ENCODE data around the gene ARMC6. TPM values are rescaled to one million over a fixed set of nuclear protein-coding genes. Genes with fewer than 3 reads are reported as not detected.

ARMC6 gene
- 10 to 100 TPM; 18.2 to 22.1 TPM for polyA plus RNA-seq

DNA sequence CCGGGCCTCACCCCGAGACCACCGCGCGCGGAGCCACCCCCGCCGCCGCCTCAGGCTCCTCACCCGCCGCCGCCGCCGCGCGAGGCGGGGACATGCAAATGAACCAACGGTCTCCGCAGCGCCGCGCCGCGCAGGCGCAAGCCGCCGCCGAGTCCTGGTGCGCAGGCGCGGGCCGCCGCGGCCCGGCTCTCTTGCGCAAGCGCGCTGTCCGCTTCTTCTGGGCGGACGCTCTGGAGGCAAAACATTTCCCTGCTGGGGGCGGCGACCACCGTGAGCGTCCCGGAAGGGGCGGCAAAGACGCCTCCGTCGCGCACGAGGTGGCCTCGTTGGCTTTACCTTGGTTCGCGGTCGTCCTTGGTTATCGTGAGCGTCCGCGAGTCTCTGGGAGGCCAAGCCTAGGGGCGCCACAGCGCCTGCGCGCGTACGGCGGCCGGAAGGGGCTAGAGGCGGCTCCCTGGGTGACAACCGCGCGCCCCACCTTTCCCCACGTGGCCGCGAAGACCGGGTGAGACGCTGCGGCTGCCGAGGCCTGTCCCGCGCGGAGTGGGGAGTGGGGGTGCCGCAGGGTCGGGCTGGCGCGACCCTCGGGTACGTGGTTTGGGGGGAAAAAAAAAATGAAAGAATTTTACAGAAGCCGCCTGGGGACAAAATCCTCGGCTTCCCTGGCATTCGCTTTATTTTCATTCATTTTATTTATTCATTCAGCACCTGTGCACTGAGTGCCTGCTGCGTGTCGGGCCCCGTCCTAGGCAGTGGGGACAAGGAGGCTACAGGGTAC lies at the start of gene ARMC6, which contains the start of gene SUGP2:
Gene ARMC6, plus strand, starts transcription at position 178 of the 778 bp plus-strand sequence. CDS start 607 bp downstream, outside the sequence.
Gene SUGP2, minus strand, starts transcription at position 92 of the 778 bp plus-strand sequence. CDS start 2,446 bp downstream, outside the sequence.
- Histone ChIP-seq H3K27me3 (ENCODE audit: control insufficient read depth in 1 of 2, insufficient read depth in 2 of 2, low read length in 2 of 2) (no peaks in the 10 kb centered on the region), H3K27ac (ENCODE audit: low read depth in 2 of 2, low read length in 1 of 2) (peak within 1 kb of the TSS; percentile 86 to 96), H3K4me3 (ENCODE audit: low read depth in 1 of 2, low read length in 2 of 2) (peak within 1 kb of the TSS; percentile 67 to 68), H3K9me3 (ENCODE audit: control insufficient read depth in 2 of 2, insufficient read depth in 1 of 2, low read depth in 1 of 2, low read length in 1 of 2) (no peaks in the 10 kb centered on the region), H3K36me3 (ENCODE audit: control insufficient read depth in 2 of 2, insufficient read depth in 2 of 2, low read length in 1 of 2) (peaks cover 0 to 7% of the 10 kb centered on the region in 2 donors), H3K4me1 (ENCODE audit: control insufficient read depth in 2 of 2, insufficient read depth in 2 of 2, low read length in 1 of 2) (peaks cover 0 to 3% of the 10 kb centered on the region in 2 donors)
- 0% methylated on average over 67 to 94 of the region's 94 CpGs for WGBS, 2 donors

DNA sequence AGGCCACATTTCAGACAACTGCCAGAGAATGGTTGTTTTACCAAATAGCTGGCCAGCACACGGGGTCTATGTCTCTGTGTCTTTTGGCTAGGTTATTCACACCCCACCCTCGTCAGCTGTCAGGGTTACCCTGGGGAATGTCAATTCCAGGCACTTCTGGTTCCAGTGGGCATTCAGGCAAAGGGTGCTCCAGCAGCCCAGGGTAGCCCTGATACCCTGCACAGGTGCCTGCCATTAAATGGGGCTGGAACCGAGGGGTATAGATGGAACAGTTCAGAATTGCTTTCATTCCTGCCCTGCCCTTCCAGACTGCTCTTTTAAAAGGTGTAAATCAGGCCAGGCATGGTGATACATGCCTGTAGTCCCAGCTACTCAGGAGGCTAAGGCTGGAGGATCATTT lies 49.2 kb upstream of the ARMC6 start:
- WGBS, 2 donors: 69 to 73% methylated on average over 3 of the region's 3 CpGs
- Histone ChIP-seq H3K9me3 (ENCODE audit: control insufficient read depth in 2 of 2, insufficient read depth in 1 of 2, low read depth in 1 of 2, low read length in 1 of 2) (no peaks in the 10 kb centered on the region), H3K4me3 (ENCODE audit: low read depth in 1 of 2, low read length in 2 of 2) (no peak overlapping the region), H3K27ac (ENCODE audit: low read depth in 2 of 2, low read length in 1 of 2) (no peak overlapping the region), H3K27me3 (ENCODE audit: control insufficient read depth in 1 of 2, insufficient read depth in 2 of 2, low read length in 2 of 2) (peaks cover 0 to 3% of the 10 kb centered on the region in 2 donors), H3K36me3 (ENCODE audit: control insufficient read depth in 2 of 2, insufficient read depth in 2 of 2, low read length in 1 of 2) (no peaks in the 10 kb centered on the region), H3K4me1 (ENCODE audit: control insufficient read depth in 2 of 2, insufficient read depth in 2 of 2, low read length in 1 of 2) (no peaks in the 10 kb centered on the region)

DNA sequence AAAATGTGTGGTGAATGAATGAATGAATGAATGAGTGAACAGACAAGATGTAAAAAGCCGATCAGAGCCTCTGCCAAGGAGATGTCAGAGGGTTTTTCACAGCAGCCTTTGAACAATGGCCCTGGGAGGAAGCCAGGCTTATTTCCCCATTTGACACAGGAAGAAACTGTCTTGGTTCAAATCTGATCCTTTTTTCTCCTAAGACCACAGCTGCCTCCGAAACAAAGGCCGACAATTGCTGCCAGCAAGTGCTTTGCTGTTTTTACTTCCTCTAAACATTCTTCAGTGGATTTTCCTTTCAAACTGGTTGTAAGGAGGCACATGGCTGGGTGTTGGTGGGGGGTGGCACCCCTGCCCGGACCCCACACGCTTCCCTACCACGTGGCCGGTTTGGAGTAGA lies 48.1 kb upstream of the ARMC6 start:
- Histone ChIP-seq H3K4me1 (ENCODE audit: control insufficient read depth in 2 of 2, insufficient read depth in 2 of 2, low read length in 1 of 2) (peaks cover 0 to 3% of the 10 kb centered on the region in 2 donors), H3K4me3 (ENCODE audit: low read depth in 1 of 2, low read length in 2 of 2) (no peak overlapping the region), H3K9me3 (ENCODE audit: control insufficient read depth in 2 of 2, insufficient read depth in 1 of 2, low read depth in 1 of 2, low read length in 1 of 2) (no peaks in the 10 kb centered on the region), H3K27ac (ENCODE audit: low read depth in 2 of 2, low read length in 1 of 2) (no peak overlapping the region), H3K27me3 (ENCODE audit: control insufficient read depth in 1 of 2, insufficient read depth in 2 of 2, low read length in 2 of 2) (peaks cover 0 to 3% of the 10 kb centered on the region in 2 donors), H3K36me3 (ENCODE audit: control insufficient read depth in 2 of 2, insufficient read depth in 2 of 2, low read length in 1 of 2) (peaks cover 0 to 2% of the 10 kb centered on the region in 2 donors)
- WGBS, 2 donors: 16 to 36% methylated on average over 7 of the region's 7 CpGs

DNA sequence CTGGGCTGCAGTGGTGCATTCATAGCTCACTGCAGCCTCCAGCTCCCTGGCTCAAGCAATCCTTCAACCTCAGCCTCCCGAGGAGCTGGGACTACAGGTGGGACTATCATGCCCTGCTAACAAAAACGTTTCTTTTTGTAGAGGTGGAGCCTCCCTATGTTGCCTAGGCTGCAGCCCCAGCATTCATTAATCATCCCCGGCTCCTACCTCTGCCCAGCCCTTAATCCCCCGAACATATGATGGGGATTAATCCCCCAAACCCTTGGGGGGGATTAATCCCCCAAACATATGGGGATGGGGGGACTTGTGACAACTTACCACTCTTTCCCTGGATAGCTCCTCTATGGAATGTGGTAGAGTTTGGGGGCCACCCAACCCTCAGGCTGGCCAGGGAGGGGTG lies 45.9 kb upstream of the ARMC6 start:
- H3K9me3 ChIP-seq (ENCODE audit: control insufficient read depth in 2 of 2, insufficient read depth in 1 of 2, low read depth in 1 of 2, low read length in 1 of 2): no peaks in the 10 kb centered on the region
- peaks cover 2 to 3% of the 10 kb centered on the region in 2 donors for H3K4me1 ChIP-seq (ENCODE audit: control insufficient read depth in 2 of 2, insufficient read depth in 2 of 2, low read length in 1 of 2)
- H3K27ac ChIP-seq (ENCODE audit: low read depth in 2 of 2, low read length in 1 of 2): no peak overlapping the region
- H3K4me3 ChIP-seq (ENCODE audit: low read depth in 1 of 2, low read length in 2 of 2): no peak overlapping the region
- 27 to 41% methylated on average over 4 of the region's 4 CpGs for WGBS, 2 donors
- peaks cover 0 to 10% of the 10 kb centered on the region in 2 donors for H3K36me3 ChIP-seq (ENCODE audit: control insufficient read depth in 2 of 2, insufficient read depth in 2 of 2, low read length in 1 of 2)
- peaks cover 0 to 2% of the 10 kb centered on the region in 2 donors for H3K27me3 ChIP-seq (ENCODE audit: control insufficient read depth in 1 of 2, insufficient read depth in 2 of 2, low read length in 2 of 2)

DNA sequence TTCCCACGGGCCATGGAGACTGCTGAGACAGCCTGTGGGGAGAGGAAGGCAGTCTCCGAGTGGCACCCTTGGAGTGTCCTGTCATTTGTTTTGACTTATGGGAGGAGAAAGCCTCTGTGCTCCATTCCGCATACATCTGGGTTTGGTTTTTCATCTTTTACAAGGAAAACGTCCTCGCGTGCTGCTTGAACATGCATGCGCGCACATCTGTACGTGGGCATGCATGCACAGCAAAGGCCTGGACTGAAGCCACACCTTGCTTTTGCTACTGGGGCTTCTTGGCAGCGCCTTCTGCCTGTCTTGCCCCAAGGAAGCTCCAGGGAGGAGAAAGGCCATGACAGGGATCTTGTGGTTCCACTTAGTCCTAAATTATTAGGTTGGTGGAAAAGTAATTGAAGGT lies 44.1 kb upstream of the ARMC6 start:
- no peak overlapping the region for H3K4me3 ChIP-seq (ENCODE audit: low read depth in 1 of 2, low read length in 2 of 2)
- H3K36me3 ChIP-seq (ENCODE audit: control insufficient read depth in 2 of 2, insufficient read depth in 2 of 2, low read length in 1 of 2): peaks cover 0 to 25% of the 10 kb centered on the region in 2 donors
- no peaks in the 10 kb centered on the region for H3K9me3 ChIP-seq (ENCODE audit: control insufficient read depth in 2 of 2, insufficient read depth in 1 of 2, low read depth in 1 of 2, low read length in 1 of 2)
- peaks cover 2 to 3% of the 10 kb centered on the region in 2 donors for H3K4me1 ChIP-seq (ENCODE audit: control insufficient read depth in 2 of 2, insufficient read depth in 2 of 2, low read length in 1 of 2)
- no peak overlapping the region for H3K27ac ChIP-seq (ENCODE audit: low read depth in 2 of 2, low read length in 1 of 2)
- H3K27me3 ChIP-seq (ENCODE audit: control insufficient read depth in 1 of 2, insufficient read depth in 2 of 2, low read length in 2 of 2): no peaks in the 10 kb centered on the region
- WGBS, 2 donors: 41 to 62% methylated on average over 10 of the region's 10 CpGs

DNA sequence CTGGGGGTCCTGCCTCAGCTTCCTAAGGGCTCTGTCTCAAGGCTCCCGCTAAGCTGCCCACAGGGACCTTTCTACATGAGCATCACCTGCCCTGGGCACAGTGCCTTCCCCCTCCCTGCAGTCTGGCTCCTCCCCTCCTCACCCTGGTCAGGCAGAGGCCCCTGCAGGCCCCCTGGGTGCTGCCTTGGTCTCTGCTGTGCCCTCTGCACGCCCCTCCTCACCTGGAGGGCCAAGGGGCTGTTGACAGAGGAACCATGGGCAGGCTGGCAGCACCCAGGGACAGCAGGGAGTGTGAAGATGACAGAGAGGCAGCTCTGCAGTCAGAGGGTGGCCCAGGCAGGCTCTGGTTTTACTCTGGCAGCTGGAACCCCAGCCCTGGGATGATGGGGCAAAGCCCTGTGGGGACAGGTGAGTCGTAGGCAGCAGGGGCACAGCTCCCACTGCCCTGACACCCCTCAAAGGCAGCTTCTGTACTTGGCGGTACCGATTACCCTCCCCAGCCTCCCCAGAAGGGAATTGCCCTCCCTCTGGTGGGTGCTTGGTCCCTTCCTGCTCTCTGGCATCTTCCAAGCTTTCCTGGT lies 43.2 kb upstream of the ARMC6 start:
- Histone ChIP-seq H3K9me3 (ENCODE audit: control insufficient read depth in 2 of 2, insufficient read depth in 1 of 2, low read depth in 1 of 2, low read length in 1 of 2) (no peaks in the 10 kb centered on the region), H3K36me3 (ENCODE audit: control insufficient read depth in 2 of 2, insufficient read depth in 2 of 2, low read length in 1 of 2) (peaks cover 0 to 26% of the 10 kb centered on the region in 2 donors), H3K4me3 (ENCODE audit: low read depth in 1 of 2, low read length in 2 of 2) (no peak overlapping the region), H3K27me3 (ENCODE audit: control insufficient read depth in 1 of 2, insufficient read depth in 2 of 2, low read length in 2 of 2) (no peaks in the 10 kb centered on the region), H3K4me1 (ENCODE audit: control insufficient read depth in 2 of 2, insufficient read depth in 2 of 2, low read length in 1 of 2) (peaks cover 2 to 3% of the 10 kb centered on the region in 2 donors), H3K27ac (ENCODE audit: low read depth in 2 of 2, low read length in 1 of 2) (no peak overlapping the region)
- 86% methylated on average over 5 of the region's 5 CpGs for WGBS, 2 donors

DNA sequence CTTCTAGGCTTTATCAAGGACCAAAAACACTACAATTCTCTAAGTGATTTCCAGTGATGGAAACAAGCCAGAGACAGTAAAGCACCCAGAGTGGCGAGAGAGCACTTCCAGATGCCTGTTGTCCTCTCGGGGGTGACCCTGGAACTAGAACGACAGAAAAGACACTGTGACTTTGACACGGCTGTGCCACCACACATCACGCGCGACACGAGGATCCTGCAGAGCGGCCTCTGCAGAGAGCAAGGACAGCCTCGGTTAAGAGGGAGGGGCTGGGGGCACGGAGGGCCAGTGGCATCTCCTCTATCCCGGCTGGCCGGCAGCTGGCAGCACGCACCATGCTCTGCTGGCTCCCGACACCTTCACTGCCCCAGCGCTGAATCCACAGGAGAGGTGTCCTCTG lies 42.4 kb upstream of the ARMC6 start:
- Histone ChIP-seq H3K36me3 (ENCODE audit: control insufficient read depth in 2 of 2, insufficient read depth in 2 of 2, low read length in 1 of 2) (peaks cover 0 to 31% of the 10 kb centered on the region in 2 donors), H3K4me3 (ENCODE audit: low read depth in 1 of 2, low read length in 2 of 2) (no peak overlapping the region), H3K9me3 (ENCODE audit: control insufficient read depth in 2 of 2, insufficient read depth in 1 of 2, low read depth in 1 of 2, low read length in 1 of 2) (no peaks in the 10 kb centered on the region), H3K27me3 (ENCODE audit: control insufficient read depth in 1 of 2, insufficient read depth in 2 of 2, low read length in 2 of 2) (no peaks in the 10 kb centered on the region), H3K4me1 (ENCODE audit: control insufficient read depth in 2 of 2, insufficient read depth in 2 of 2, low read length in 1 of 2) (peaks cover 2 to 3% of the 10 kb centered on the region in 2 donors), H3K27ac (ENCODE audit: low read depth in 2 of 2, low read length in 1 of 2) (no peak overlapping the region)
- WGBS, 2 donors: 88 to 89% methylated on average over 16 of the region's 16 CpGs

DNA sequence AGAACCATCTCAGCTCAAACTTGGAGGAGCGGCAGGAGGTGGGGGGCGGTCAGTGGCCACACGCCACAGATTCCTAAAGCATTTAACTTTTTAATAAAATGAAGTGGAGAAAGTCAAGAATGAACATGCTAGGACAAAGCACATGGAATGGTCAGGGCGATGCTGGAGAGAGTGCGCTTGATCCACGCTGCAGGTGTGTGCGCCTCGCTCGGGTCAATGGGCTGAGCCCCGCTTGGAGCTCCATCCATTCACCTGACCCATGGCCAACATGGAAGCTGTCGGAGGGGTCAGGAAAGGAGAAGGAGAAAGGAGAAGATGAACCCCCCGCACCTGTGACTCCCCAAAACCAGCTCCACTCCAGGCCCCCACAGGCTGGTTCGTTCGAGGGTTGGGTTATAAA lies 41.9 kb upstream of the ARMC6 start:
- H3K36me3 ChIP-seq (ENCODE audit: control insufficient read depth in 2 of 2, insufficient read depth in 2 of 2, low read length in 1 of 2): peaks cover 0 to 31% of the 10 kb centered on the region in 2 donors
- 94 to 95% methylated on average over 14 of the region's 14 CpGs for WGBS, 2 donors
- H3K27me3 ChIP-seq (ENCODE audit: control insufficient read depth in 1 of 2, insufficient read depth in 2 of 2, low read length in 2 of 2): no peaks in the 10 kb centered on the region
- H3K27ac ChIP-seq (ENCODE audit: low read depth in 2 of 2, low read length in 1 of 2): no peak overlapping the region
- H3K4me1 ChIP-seq (ENCODE audit: control insufficient read depth in 2 of 2, insufficient read depth in 2 of 2, low read length in 1 of 2): peaks cover 2 to 3% of the 10 kb centered on the region in 2 donors
- no peak overlapping the region for H3K4me3 ChIP-seq (ENCODE audit: low read depth in 1 of 2, low read length in 2 of 2)
- no peaks in the 10 kb centered on the region for H3K9me3 ChIP-seq (ENCODE audit: control insufficient read depth in 2 of 2, insufficient read depth in 1 of 2, low read depth in 1 of 2, low read length in 1 of 2)

DNA sequence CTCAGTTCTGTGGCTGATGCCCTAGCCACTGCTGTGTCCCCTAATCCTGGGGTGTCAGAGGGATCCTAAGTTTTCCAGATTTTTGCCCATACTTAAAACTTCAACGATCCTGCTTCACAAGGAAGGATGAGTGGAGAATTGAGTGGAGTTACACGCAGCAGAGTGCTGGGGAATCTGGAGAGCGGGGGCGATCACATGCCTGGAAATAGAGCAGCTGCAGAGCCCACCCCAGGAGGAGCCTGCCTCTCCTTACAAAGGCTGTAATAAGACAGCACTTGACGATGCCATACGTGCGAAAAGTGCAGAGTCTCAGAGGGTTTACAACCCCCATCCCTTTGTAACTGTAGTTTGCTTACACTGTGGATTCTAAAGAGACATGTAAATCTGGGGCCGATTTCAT lies 40.7 kb upstream of the ARMC6 start:
- H3K36me3 ChIP-seq (ENCODE audit: control insufficient read depth in 2 of 2, insufficient read depth in 2 of 2, low read length in 1 of 2): peaks cover 0 to 31% of the 10 kb centered on the region in 2 donors
- WGBS, 2 donors: 87 to 91% methylated on average over 8 of the region's 8 CpGs

More for the DNA sequence above, 40.7 kb upstream of the ARMC6 start:
- H3K27ac ChIP-seq (ENCODE audit: low read depth in 2 of 2, low read length in 1 of 2): no peak overlapping the region
- no peaks in the 10 kb centered on the region for H3K9me3 ChIP-seq (ENCODE audit: control insufficient read depth in 2 of 2, insufficient read depth in 1 of 2, low read depth in 1 of 2, low read length in 1 of 2)
- H3K4me3 ChIP-seq (ENCODE audit: low read depth in 1 of 2, low read length in 2 of 2): no peak overlapping the region
- H3K27me3 ChIP-seq (ENCODE audit: control insufficient read depth in 1 of 2, insufficient read depth in 2 of 2, low read length in 2 of 2): no peaks in the 10 kb centered on the region
- H3K4me1 ChIP-seq (ENCODE audit: control insufficient read depth in 2 of 2, insufficient read depth in 2 of 2, low read length in 1 of 2): peaks cover 2 to 3% of the 10 kb centered on the region in 2 donors

Data from esophagus (tissue), 2 donors.